ENCODE measurements around the gene FGF6.
"Not testable (repeated sequence)": the region's sequence is repeated elsewhere in the genome, so short reads cannot be mapped to it uniquely, and the experiment has no call there.

FGF6 gene, protein sequence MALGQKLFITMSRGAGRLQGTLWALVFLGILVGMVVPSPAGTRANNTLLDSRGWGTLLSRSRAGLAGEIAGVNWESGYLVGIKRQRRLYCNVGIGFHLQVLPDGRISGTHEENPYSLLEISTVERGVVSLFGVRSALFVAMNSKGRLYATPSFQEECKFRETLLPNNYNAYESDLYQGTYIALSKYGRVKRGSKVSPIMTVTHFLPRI

DNA sequence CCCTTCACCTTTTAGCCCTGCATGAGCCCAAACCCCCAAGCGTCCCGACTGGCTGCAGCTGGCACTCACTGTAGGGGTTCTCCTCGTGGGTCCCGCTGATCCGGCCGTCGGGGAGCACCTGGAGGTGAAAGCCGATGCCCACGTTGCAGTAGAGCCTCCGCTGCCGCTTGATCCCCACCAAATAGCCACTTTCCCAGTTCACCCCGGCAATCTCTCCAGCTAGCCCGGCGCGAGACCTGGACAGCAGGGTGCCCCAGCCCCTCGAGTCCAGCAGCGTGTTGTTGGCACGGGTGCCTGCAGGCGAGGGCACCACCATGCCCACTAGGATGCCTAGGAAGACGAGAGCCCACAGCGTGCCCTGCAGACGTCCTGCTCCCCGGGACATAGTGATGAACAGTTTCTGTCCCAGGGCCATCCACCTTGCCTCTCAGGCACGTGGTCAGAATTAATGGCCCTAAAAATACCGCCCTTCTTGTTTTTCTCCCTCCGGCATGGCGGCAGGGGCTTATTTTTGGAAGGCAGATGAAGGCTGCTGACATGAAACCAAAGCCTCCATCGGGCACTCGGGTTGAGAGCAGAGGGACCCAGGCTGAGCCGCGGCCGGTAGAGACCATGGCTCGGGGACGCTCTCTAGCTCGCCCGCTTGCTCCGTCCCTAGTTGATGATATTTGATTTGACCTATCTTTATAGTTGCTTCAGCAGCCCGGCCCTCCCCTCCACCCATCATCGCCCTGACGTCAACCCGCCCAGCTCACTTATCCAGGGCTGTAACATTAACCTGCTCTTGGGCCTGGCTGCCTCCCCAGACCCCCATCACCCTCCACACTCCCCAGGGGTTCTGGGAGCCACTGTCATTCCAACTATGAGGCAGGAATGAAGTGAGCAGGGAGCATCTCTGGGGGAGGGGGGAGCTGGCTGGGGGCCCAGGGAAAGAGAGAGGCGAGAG is at the start of gene FGF6:
Gene FGF6, minus strand, starts transcription at position 660 of the 946 bp plus-strand sequence. Its CDS starts 245 bp downstream, at position 415.
- no peak for DNase-seq (ENCODE audit: low read depth in 1 of 2, low spot score in 1 of 2)

DNA sequence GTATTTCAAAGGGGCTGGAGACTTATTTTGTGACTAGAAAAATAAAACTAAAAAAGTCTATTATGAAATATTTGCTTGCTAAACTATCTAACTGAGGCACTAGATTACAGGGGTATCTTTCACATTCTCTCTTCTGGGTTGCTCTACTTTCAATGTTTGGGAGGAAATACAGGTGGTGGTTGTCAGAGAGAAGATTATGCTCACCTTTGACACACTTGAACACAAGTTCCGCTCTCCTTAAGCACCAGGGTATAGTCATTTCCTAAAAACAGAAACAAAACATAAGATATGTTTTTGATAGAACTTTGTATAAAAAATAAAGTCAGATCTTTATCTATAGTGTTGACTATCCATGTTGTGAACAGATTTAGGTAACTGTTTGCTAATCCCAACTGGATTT is 45.4 kb upstream of the FGF6 start:
- DNase-seq (ENCODE audit: low read depth in 1 of 2, low spot score in 1 of 2), result no peak

DNA sequence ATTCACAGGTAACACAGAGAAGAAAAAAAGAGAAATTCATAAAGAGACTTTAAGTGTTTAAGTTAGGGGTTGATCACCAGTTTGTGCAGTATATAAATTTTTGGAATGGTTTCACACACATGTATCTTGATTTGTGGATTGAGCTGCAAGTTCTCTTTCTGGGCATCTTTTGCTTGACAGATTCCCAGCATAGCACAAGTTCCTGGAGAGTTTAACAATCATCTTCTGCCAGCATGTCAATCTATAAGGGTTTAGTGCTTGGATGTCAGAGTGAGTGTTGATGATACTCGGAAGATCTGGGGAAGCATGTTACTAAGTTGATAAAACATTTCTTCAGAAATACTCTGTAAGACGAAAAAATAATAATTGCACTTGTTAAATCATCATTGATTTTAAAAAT is 43.9 kb upstream of the FGF6 start:
- DNase-seq (ENCODE audit: low read depth in 1 of 2, low spot score in 1 of 2), result no peak

DNA sequence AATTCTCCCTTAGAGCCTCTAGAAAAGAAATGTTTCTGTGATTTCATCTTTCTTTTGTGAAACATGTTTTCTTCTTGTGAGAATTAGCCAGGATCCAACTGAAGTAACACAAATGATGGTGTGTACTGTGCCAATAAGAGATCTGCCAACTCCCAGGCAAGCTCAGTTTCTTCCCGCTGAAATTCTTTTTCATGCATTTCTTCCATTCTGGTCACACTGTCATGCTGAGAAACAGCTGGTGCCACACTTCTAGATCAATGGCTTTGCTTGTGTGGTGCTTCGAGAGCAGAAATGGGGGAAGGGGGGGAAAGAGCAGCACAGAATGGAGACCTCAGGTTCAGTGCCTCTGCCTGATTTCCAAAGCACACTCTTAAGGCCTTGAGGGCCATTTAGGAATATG is 41.4 kb upstream of the FGF6 start:
- DNase-seq (ENCODE audit: low read depth in 1 of 2, low spot score in 1 of 2), result no peak

DNA sequence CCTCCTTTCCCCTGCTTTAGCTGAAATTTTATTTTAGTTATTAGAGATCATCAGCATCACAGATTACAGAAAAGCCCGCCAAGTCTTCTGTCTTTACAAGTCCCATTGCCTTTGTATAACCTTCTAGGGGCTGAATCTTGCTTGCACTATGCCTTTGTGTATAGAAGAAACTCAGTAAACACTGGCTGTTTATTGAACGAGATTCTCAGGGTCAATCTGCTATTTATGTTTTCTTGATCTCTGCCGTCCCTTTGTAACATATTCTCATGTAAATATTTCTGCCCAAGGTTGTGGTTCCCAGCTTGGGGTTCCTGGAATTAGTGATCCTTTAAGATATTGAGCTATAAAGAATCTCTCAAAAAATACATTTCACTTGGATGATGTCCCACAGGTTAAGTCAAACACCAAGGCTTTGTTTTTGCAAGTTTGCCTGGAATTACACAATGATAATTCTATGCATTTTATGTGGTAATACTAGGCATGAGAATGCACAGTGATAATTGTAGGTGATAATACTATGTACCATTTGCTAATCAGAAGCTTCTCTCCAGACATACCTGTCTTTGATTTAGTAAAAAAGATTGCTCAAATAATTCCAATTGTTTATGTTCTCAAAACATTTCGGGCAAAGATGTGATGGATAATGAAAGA is 40.6 kb upstream of the FGF6 start:
- DNase-seq (ENCODE audit: low read depth in 1 of 2, low spot score in 1 of 2), result no peak

DNA sequence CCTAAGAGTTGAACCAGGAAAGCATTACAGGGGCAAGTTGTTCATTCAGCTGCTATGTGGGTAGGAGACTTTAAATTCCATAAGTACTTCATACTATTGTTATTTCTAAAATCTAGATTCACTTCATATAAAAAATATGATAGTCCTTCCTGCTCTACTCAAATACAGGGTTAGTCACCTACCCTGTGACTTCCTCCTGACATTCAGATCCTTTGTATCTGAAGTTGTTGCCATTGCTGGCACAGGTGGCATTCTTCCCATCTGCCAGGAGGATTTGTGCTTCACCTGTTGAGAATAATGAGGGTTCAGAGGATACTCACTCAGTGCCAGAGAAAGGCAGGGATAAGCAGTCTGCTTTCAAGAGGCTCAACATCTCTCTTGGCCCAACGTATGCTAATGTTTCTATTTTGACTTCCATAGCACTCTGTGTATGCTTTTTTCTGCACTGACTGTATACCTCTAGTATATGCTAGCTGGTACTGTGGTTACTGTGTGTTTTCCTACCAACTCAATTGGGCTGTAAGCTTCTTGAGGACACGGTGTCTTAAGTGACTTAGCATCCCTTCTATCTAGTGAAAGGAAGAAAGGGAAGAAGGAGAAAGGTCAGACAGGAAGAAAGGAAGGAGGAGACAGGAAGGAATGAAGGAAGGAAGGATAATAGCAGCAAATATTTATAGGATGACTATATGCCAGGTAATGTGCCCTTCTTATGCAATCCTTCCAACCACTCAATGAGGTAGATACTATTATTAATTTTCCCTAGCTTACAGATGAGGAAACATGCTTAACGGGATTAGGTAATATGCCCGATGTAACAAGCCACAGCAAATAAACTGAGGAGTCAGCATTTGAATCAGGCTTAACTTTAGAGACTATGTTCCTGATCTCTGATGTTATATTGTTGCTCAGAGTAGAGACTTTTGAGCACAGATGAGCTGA is 38.5 kb upstream of the FGF6 start:
- DNase-seq (ENCODE audit: low read depth in 1 of 2, low spot score in 1 of 2), result no peak

DNA sequence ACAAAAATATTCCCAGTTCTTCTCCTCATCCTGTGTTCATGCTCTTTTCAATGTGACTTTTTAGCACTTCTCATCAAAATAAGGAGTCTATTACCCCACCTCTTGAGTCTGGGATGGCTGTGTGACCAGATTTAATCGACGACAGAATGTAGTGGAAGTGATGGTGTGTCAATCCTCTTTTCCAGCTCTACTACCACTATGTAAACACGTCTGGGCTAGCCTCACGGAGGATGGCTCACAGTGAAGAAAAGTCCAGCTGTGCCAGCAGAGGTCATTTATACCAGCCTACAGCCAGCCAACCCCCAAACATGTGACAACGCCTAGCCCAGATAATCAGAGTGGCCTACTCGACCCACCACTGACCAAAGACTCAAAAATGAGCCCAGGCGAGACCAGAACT is 37.3 kb upstream of the FGF6 start:
- DNase-seq (ENCODE audit: low read depth in 1 of 2, low spot score in 1 of 2), result no peak

DNA sequence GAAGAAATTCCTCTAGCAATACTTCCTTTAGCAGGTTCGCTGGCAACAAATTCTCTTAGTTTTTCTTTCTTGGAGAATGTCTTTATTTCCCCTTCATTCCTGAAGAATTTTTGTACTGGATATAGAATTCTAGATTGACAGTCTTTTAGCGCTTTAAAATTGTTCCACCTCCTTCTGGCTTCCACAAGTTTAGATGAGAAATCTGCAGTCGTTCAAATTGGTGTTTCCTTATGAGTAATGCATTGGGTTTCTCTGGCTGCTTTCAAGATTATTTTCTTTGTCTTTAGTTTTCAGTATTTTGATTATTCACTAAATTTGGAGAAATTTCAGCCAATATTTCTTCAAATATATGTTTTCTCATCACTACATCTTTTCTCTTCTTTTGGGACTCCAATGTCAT is 33.3 kb upstream of the FGF6 start:
- DNase-seq (ENCODE audit: low read depth in 1 of 2, low spot score in 1 of 2), result no peak

DNA sequence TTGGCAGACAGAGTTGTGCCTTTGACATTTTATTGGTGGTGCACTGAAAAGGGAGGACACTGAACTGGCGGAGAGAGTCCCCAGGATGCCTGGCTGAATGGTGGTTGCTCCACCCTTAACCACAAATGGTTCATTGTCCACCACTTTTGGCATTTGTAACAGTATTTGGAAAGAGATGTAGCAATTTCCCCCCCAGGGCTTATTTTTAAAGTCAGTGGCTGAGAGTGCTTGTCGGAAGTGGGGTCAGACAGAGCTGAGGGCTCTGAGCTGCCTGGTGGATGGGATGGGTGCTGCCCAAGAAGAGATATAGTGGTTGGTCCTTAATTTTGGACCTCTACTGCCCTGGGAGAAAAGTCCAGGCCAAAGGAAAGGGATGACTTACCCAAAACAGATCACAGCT is 31.5 kb upstream of the FGF6 start:
- DNase-seq (ENCODE audit: low read depth in 1 of 2, low spot score in 1 of 2), result no peak

DNA sequence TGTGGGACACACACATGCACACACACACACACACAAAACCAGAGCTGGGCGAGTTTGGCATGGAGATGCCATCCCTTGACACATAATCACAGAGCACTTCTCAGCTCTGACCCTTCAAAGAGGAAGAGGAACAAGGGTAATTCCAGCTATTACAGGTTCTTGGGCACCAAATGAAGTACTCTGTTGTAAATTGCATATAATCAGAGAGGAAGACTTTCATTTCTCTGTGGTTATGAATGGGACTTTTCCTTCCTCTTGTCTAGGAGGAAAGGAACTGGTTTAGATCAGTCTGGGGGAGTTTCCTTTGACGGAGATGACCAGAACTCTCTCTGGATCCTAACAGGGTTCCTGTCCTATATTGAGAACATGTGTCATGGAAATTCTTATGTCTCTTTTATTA is 26.4 kb upstream of the FGF6 start:
- no peak for DNase-seq (ENCODE audit: low read depth in 1 of 2, low spot score in 1 of 2)

DNA sequence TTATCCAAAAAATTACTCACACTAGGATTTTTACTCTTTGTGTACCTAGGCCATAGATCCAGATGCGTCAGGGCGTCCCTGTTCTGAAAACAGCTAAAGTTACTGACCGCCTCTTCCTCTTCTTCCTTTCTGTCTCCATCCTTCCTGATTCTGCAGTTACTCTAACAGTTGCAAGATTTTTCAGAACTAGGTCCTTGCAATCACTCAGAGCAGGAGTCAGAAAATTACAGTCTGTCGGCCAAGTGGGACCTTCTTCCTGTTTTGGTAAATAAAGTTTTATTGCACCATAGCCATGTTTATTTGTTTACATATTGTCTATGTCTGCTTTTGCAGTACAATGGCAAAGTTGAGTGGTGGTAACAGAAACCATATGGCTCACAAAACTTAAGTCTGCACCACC is 25.6 kb upstream of the FGF6 start:
- no peak for DNase-seq (ENCODE audit: low read depth in 1 of 2, low spot score in 1 of 2)

DNA sequence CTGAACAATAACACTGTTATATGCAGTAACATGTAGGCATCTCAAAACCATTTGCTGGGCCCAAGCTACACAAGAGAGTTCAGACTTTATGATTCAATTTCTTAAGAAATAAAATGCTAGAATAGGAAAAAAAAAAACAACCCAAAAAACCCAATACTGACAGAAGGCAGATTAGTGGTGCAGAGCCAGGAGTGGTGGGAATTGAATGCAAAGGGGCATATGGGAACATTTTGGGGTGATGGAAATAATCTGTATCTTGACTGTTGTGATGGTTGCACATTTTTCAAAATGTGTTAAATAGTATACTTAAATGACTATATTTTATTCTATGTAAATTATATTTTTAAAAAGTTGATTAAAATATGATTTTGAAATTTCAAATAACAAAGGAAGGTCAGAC is 23.4 kb upstream of the FGF6 start:
- no peak for DNase-seq (ENCODE audit: low read depth in 1 of 2, low spot score in 1 of 2)

DNA sequence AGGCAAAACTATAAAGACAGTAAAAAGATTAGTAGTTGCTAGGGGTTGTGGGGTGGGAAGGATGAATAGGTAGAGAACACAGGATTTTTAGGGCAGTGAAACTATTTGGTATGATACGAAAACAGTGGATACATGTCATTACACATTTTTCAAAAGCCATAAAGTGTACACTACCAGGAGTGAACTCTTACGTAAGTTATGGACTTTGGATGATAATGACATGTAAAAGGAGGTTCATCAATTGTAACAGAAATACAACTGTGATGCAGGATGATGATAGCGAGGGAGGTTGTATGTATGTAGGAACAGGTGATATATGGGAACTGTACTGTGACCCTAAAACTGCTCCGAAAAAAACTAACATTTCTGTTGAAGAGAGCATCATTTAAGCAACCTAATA is 15.1 kb upstream of the FGF6 start:
- DNase-seq (ENCODE audit: low read depth in 1 of 2, low spot score in 1 of 2), result no peak

DNA sequence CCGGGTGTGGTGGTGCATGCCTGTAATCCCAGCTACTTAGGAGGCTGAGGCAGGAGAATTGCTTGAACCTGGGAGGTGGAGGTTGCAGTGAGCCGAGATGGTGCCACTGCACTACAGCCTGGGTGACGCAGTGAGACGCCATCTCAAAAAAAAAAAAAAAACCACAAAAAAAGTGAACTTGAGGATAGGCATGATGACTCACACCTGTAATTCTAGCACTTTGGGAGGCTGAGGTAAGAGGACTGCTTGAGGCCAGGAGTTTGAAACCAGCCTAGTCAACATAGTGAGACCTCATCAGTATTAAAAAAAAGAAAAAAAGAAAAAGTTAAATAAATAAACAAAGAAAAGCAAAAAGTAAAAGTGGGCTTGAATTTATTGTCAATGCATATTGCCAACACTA is 10.2 kb upstream of the FGF6 start:
- DNase-seq (ENCODE audit: low read depth in 1 of 2, low spot score in 1 of 2), result not testable (repeated sequence)

DNA sequence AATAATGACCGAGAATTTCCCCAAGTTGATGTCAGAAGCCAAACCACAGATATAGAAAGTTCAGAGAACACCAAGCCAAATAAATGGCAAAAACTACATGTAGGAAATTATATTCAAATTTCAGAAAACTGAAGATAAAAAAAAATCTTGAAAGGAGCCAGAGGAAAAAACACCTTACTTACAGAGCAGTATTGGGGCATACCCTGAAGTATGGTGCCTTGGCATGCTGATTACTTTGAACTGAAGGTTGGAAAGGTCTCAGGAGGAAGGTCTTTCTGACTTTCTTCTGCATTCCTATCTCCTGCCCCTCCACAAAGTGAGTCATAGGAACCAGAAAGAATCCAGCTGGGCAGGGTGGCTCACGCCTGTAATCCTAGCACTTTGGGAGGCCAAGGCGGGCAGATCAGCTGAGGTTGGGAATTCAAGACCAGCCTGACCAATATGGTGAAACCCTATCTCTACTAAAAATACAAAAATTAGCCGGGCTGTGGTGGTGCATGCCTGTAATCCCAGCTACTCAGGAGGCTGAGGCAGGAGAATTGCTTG is 8.8 kb upstream of the FGF6 start:
- DNase-seq (ENCODE audit: low read depth in 1 of 2, low spot score in 1 of 2), result no peak

DNA sequence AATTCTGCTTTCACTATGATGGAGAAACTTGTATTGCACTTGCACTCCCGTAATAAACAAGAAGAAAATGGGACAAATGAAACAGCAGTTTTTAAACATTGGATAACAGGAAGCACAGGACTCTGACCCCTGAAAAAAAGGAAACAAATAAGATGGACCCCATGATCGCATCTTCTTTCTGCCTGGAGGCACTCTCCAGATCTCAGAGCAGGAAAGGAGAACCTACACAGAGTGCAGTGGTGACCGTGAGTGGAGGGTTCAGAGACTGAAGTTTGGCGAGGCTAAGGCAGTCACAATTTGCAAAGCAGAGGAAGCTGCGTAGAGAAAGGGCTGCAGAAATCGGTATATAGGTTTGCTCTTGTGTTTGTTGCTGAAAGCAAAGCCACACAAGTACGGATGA is 6.1 kb upstream of the FGF6 start:
- DNase-seq (ENCODE audit: low read depth in 1 of 2, low spot score in 1 of 2), result no peak

DNA sequence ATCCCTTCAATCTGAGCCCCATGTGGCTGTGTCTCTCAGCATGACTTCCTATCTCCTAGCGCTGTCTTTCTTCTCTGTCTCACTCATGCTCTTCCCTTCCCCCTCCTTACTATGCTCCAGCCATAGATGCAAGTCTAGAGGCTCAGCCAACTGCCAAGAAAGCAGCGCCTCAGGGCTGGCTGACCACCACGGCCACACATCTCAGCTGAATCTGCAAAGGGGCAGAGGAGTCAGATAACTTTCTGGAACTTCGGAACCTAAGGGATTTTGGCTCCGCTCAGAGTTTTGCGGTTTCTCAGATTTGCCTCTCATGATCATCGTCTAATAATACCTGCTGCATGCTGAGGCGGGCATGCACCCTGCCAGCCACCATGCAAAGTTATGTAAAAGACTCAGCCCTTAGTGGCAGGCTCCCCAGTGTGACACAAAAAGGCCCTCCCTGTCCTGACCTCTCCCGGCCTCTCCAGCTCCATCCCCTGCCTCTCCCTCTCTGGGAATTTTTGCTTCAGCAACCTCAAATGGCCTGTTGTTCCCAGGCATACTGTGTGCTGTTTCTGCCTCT is 5.0 kb upstream of the FGF6 start:
- DNase-seq (ENCODE audit: low read depth in 1 of 2, low spot score in 1 of 2), result no peak

DNA sequence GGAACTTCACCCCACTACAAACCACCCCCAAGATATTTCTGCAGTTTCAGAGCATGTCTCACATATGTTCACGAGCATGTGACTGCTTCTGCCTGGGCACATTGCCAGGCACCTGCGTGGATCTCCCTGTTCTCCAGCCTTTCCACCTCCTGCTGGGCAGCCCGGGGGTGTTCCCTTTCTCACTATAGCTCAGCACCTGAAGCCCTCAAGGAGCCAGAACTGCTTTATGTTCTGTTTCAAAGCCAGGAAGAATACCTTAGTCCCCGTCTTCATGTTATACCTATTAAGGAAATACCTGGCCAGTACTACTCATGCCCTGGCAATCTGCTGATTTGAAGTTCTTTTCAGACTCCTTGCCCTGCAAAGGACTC is 4.2 kb upstream of the FGF6 start:
- no peak for DNase-seq (ENCODE audit: low read depth in 1 of 2, low spot score in 1 of 2)

DNA sequence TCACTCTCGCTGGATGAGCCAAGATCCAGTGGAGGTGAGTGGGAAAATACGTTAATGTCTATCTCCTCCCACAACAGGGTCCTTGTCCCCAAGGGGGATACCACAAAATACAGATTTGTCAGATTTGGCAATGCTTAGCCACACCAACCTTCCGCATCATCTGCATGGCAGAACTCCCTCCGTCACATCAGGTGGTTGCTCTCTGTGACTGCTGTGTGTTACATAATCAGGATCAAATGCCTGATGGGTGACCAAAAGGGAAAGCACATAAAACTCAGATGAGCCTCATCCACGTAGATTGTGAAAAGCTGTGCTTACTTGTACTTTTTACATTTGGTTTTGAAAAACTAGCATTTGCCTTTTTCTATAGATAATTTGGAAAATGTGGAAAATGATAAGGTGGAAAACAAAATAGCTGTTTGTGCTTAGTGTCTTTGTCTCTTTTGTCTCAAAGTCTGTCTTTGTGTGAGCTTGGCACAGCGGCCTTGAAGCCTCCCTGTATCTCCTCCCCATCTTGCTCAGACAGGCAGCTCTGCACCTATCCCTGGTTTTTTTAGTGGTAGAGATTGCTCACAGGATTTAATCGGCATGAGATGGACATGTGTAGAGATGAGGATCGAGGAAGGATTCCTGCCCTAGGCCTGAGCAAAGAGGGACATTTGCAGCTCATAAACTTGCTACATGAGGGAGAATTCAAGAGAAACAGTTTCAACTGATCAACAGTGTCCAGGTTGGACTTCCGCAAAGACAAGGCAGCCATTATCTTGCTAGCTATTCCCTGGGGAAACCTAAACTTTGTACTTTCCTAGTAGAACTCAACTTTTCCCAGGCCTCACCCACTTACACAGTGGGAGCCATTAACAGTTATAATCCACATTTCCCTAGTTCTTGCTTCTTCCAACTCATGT is 3.6 kb upstream of the FGF6 start:
- DNase-seq (ENCODE audit: low read depth in 1 of 2, low spot score in 1 of 2), result no peak

Data from activated CD4-positive, alpha-beta T cell treated with anti-CD3 and anti-CD28 coated beads, Interleukin-2, amount 50 U/mL, for 24 hours (primary cell).